IPS-15b (cell line): ENCODE measurements around the gene ZC3H10.
A peak's percentile ranks its signal among the peaks of the same experiment; 100 is the strongest.

Experiments
- H3K27me3 ChIP-seq: one replicate; pipeline ENCODE4 v1.6.1; 2013; ENCODE audit warnings: low read length; ENCODE audit not compliant: control insufficient read depth, insufficient read depth
- H3K36me3 ChIP-seq: one replicate; pipeline ENCODE4 v1.6.1; 2013; ENCODE audit warnings: low read length; ENCODE audit not compliant: control insufficient read depth, insufficient read depth
- H3K4me1 ChIP-seq: one replicate; pipeline ENCODE4 v1.6.1; 2013; ENCODE audit warnings: mild to moderate bottlenecking, low read length; ENCODE audit not compliant: control insufficient read depth, insufficient read depth
- H3K4me3 ChIP-seq: one replicate; pipeline ENCODE4 v1.5.1; 2013; ENCODE audit warnings: low read depth, low read length
- H3K9ac ChIP-seq: one replicate; pipeline ENCODE4 v1.6.1; 2013; ENCODE audit warnings: low read depth, mild to moderate bottlenecking, low read length
- H3K9me3 ChIP-seq: one replicate; pipeline ENCODE4 v1.6.1; 2013; ENCODE audit warnings: mild to moderate bottlenecking, low read length; ENCODE audit not compliant: control insufficient read depth, insufficient read depth

ZC3H10 gene

GRCh38 chr12:56159482-56160192, 41.6 kb downstream of the ZC3H10 start:
- H3K9me3 ChIP-seq, result no peaks in the 10 kb centered on the region
- H3K36me3 ChIP-seq, result peaks cover 55% of the 10 kb centered on the region
- H3K27me3 ChIP-seq, result no peaks in the 10 kb centered on the region
- H3K4me1 ChIP-seq, result peaks cover 21% of the 10 kb centered on the region
- H3K9ac ChIP-seq, result peak overlapping the region; percentile 30
- peak overlapping the region; percentile 98 for H3K4me3 ChIP-seq

GRCh38 chr12:56160193-56160763, 42.2 kb downstream of the ZC3H10 start:
- no peaks in the 10 kb centered on the region for H3K27me3 ChIP-seq
- H3K9me3 ChIP-seq, result no peaks in the 10 kb centered on the region
- peaks cover 21% of the 10 kb centered on the region for H3K4me1 ChIP-seq
- H3K4me3 ChIP-seq, result peak overlapping the region; percentile 98
- H3K36me3 ChIP-seq, result peaks cover 57% of the 10 kb centered on the region
- H3K9ac ChIP-seq, result peak overlapping the region; percentile 8

- Histone ChIP-seq H3K9me3 (no peaks in the 10 kb centered on the region), H3K4me1 (peaks cover 21% of the 10 kb centered on the region), H3K4me3 (no peak overlapping the region), H3K36me3 (peaks cover 56% of the 10 kb centered on the region), H3K9ac (peak overlapping the region; percentile 8), H3K27me3 (no peaks in the 10 kb centered on the region)
Observed at GRCh38 chr12:56160894-56161689, 43.0 kb downstream of the ZC3H10 start.

GRCh38 chr12:56161690-56162351, 43.8 kb downstream of the ZC3H10 start:
- Histone ChIP-seq H3K36me3 (peaks cover 56% of the 10 kb centered on the region), H3K9ac (no peak overlapping the region), H3K4me1 (peaks cover 21% of the 10 kb centered on the region), H3K4me3 (no peak overlapping the region), H3K9me3 (no peaks in the 10 kb centered on the region), H3K27me3 (no peaks in the 10 kb centered on the region)

GRCh38 chr12:56162468-56163290, 44.6 kb downstream of the ZC3H10 start:
- Histone ChIP-seq H3K9ac (peak overlapping the region; percentile 51), H3K27me3 (no peaks in the 10 kb centered on the region), H3K9me3 (no peaks in the 10 kb centered on the region), H3K4me1 (peaks cover 19% of the 10 kb centered on the region), H3K4me3 (no peak overlapping the region), H3K36me3 (peaks cover 61% of the 10 kb centered on the region)

- H3K27me3 ChIP-seq, result no peaks in the 10 kb centered on the region
- H3K4me3 ChIP-seq, result no peak overlapping the region
- no peaks in the 10 kb centered on the region for H3K9me3 ChIP-seq
- H3K36me3 ChIP-seq, result peaks cover 70% of the 10 kb centered on the region
- no peak overlapping the region for H3K9ac ChIP-seq
- H3K4me1 ChIP-seq, result peaks cover 19% of the 10 kb centered on the region
Observed at GRCh38 chr12:56163533-56164344, 45.7 kb downstream of the ZC3H10 start.

GRCh38 chr12:56164345-56164729, 46.3 kb downstream of the ZC3H10 start:
- peaks cover 19% of the 10 kb centered on the region for H3K4me1 ChIP-seq

GRCh38 chr12:56165369-56165768, 47.3 kb downstream of the ZC3H10 start:
- H3K36me3 ChIP-seq, result peaks cover 69% of the 10 kb centered on the region
- H3K27me3 ChIP-seq, result no peaks in the 10 kb centered on the region
- no peak overlapping the region for H3K9ac ChIP-seq
- peaks cover 14% of the 10 kb centered on the region for H3K4me1 ChIP-seq
- H3K9me3 ChIP-seq, result no peaks in the 10 kb centered on the region
- H3K4me3 ChIP-seq, result no peak overlapping the region

More at GRCh38 chr12:56164345-56164729, 46.3 kb downstream of the ZC3H10 start:
- no peak overlapping the region for H3K9ac ChIP-seq
- peaks cover 70% of the 10 kb centered on the region for H3K36me3 ChIP-seq
- H3K27me3 ChIP-seq, result no peaks in the 10 kb centered on the region
- H3K4me3 ChIP-seq, result no peak overlapping the region
- H3K9me3 ChIP-seq, result no peaks in the 10 kb centered on the region

GRCh38 chr12:56169229-56169759, 51.2 kb downstream of the ZC3H10 start:
- H3K36me3 ChIP-seq, result peaks cover 69% of the 10 kb centered on the region
- no peak overlapping the region for H3K4me3 ChIP-seq
- H3K9ac ChIP-seq, result no peak overlapping the region
- no peaks in the 10 kb centered on the region for H3K27me3 ChIP-seq
- H3K4me1 ChIP-seq, result no peaks in the 10 kb centered on the region
- H3K9me3 ChIP-seq, result no peaks in the 10 kb centered on the region

GRCh38 chr12:56172839-56173238, 54.8 kb downstream of the ZC3H10 start:
- Histone ChIP-seq H3K36me3 (peaks cover 65% of the 10 kb centered on the region), H3K9me3 (no peaks in the 10 kb centered on the region), H3K4me1 (no peaks in the 10 kb centered on the region), H3K9ac (no peak overlapping the region), H3K4me3 (no peak overlapping the region), H3K27me3 (no peaks in the 10 kb centered on the region)
